Hepatocyte (in vitro differentiated cells): ENCODE results near the gene NUTM2B. TPM values are rescaled to one million over a fixed set of nuclear protein-coding genes. Genes with fewer than 3 reads are reported as not detected.
"Not testable (repeated sequence)": the region's sequence is repeated elsewhere in the genome, so short reads cannot be mapped to it uniquely, and the experiment has no call there.

Experiments used
- DNase-seq: peaks from one replicate; pipeline ENCODE4 v3.0.0-alpha.2; 2016; ENCODE audit warnings: low spot score
- H2AFZ ChIP-seq: fragments of 200-600 bp; sonication (generic); 2 replicates; pipeline ENCODE4 v1.6.0; 2016; ENCODE audit warnings: antibody characterized with exemption, mild to moderate bottlenecking
- H3K27ac ChIP-seq: fragments of 200-600 bp; sonication (generic); 2 replicates; pipeline ENCODE4 v1.5.1; 2016; ENCODE audit warnings: mild to moderate bottlenecking
- H3K27me3 ChIP-seq: fragments of 200-600 bp; sonication (generic); 2 replicates; pipeline ENCODE4 v1.6.1; 2016
- H3K36me3 ChIP-seq: fragments of 200-600 bp; sonication (generic); replicated peaks from 2 replicates; pipeline ENCODE4 v1.5.1; 2016; ENCODE audit warnings: low read depth; ENCODE audit not compliant: insufficient read depth
- H3K4me1 ChIP-seq: fragments of 200-600 bp; sonication (generic); 2 replicates; pipeline ENCODE4 v1.5.1; 2016; ENCODE audit warnings: mild to moderate bottlenecking, moderate library complexity; ENCODE audit not compliant: insufficient read depth
- H3K4me2 ChIP-seq: fragments of 200-600 bp; sonication (generic); 2 replicates; pipeline ENCODE4 v1.6.0; 2016
- H3K4me3 ChIP-seq: fragments of 200-600 bp; sonication (generic); 2 replicates; pipeline ENCODE4 v1.5.1; 2016; ENCODE audit warnings: mild to moderate bottlenecking
- H3K79me2 ChIP-seq: fragments of 200-600 bp; sonication (generic); 2 replicates; pipeline ENCODE4 v1.6.0; 2017; ENCODE audit warnings: mild to moderate bottlenecking
- H3K9me2 ChIP-seq: fragments of 200-600 bp; sonication (generic); replicated peaks from 2 replicates; pipeline ENCODE4 v1.6.0; 2017; ENCODE audit warnings: mild to moderate bottlenecking; ENCODE audit not compliant: insufficient read depth
- H3K9me3 ChIP-seq: fragments of 200-600 bp; sonication (generic); 2 replicates; pipeline ENCODE4 v1.5.1; 2016; ENCODE audit warnings: low read depth, mild to moderate bottlenecking
- H4K20me1 ChIP-seq: fragments of 200-600 bp; sonication (generic); 2 replicates; pipeline ENCODE4 v1.6.0; 2016; ENCODE audit warnings: mild to moderate bottlenecking; ENCODE audit not compliant: insufficient read depth, poor library complexity, severe bottlenecking
- WGBS: methylation state at CpG from one replicate; pipeline ENCODE4 v1.1.6; 2016; ENCODE audit warnings: low lambda C conversion rate; ENCODE audit errors: missing lambda C conversion rate; 5-methylcytosine and 5-hydroxymethylcytosine counted together
- polyA plus RNA-seq: library from polyadenylated mRNA; unstranded; fragments of >200 nt; fragmentation: Nextera tagmentation; extraction: Ambion mirVana; gene quantifications from 2 replicates; pipeline ENCODE4 v1.2.1, GENCODE V29; 2016
- total RNA-seq: library from RNA; depleted of rRNA; stranded (reverse); fragments of >200 nt; gene quantifications from 2 replicates; pipeline ENCODE4 v1.2.3, GENCODE V29; 2014

Gene NUTM2B
- total and polyA plus RNA-seq, 2 experiments from 2014 or later = 0.08 to 1.1 TPM

- not testable (repeated sequence) for DNase-seq, H2AFZ ChIP-seq, H3K4me1 ChIP-seq, H3K9me3 ChIP-seq, H3K4me3 ChIP-seq, H3K36me3 ChIP-seq, H3K27me3 ChIP-seq, H3K27ac ChIP-seq, H4K20me1 ChIP-seq, H3K79me2 ChIP-seq, H3K9me2 ChIP-seq, H3K4me2 ChIP-seq
- 66% methylated on average over 4 of the region's 4 CpGs for WGBS
These were observed 14.0 kb downstream of the NUTM2B start for GRCh38 chr10:79716917-79717579.

GRCh38 chr10:79720000-79720399, 17.0 kb downstream of the NUTM2B start:
- WGBS = 74% methylated on average over 4 of the region's 4 CpGs
- not testable (repeated sequence) for H3K9me2 ChIP-seq, H3K4me1 ChIP-seq, H4K20me1 ChIP-seq, H3K4me3 ChIP-seq, H3K79me2 ChIP-seq, DNase-seq, H3K36me3 ChIP-seq, H3K4me2 ChIP-seq, H3K9me3 ChIP-seq, H3K27ac ChIP-seq, H3K27me3 ChIP-seq, H2AFZ ChIP-seq

- H2AFZ ChIP-seq, H4K20me1 ChIP-seq, H3K79me2 ChIP-seq, H3K9me3 ChIP-seq, H3K4me3 ChIP-seq, DNase-seq, H3K4me1 ChIP-seq, H3K4me2 ChIP-seq, H3K27me3 ChIP-seq, H3K9me2 ChIP-seq, H3K36me3 ChIP-seq, H3K27ac ChIP-seq: not testable (repeated sequence)
- 60% methylated on average over 1 of the region's 1 CpG for WGBS
These were observed 23.6 kb downstream of the NUTM2B start for GRCh38 chr10:79726620-79727019.

GRCh38 chr10:79744844-79745243, 41.8 kb downstream of the NUTM2B start:
- H3K79me2 ChIP-seq, H4K20me1 ChIP-seq, H3K4me3 ChIP-seq, H3K4me2 ChIP-seq, H3K36me3 ChIP-seq, DNase-seq, H3K4me1 ChIP-seq, H3K27ac ChIP-seq, H3K27me3 ChIP-seq, H3K9me3 ChIP-seq, H3K9me2 ChIP-seq, H2AFZ ChIP-seq: not testable (repeated sequence)
- WGBS = 87% methylated on average over 7 of the region's 7 CpGs

- H2AFZ ChIP-seq, H4K20me1 ChIP-seq, H3K9me2 ChIP-seq, H3K27ac ChIP-seq, H3K79me2 ChIP-seq, H3K27me3 ChIP-seq, H3K4me2 ChIP-seq, H3K4me1 ChIP-seq, H3K4me3 ChIP-seq, DNase-seq, H3K9me3 ChIP-seq, H3K36me3 ChIP-seq: not testable (repeated sequence)
- 95% methylated on average over 2 of the region's 2 CpGs for WGBS
These were observed 45.5 kb downstream of the NUTM2B start for GRCh38 chr10:79748510-79748909.

GRCh38 chr10:79753601-79754000, 50.6 kb downstream of the NUTM2B start:
- not testable (repeated sequence) for H4K20me1 ChIP-seq, DNase-seq, H2AFZ ChIP-seq, H3K27ac ChIP-seq, H3K36me3 ChIP-seq, H3K4me2 ChIP-seq, H3K9me2 ChIP-seq, H3K4me3 ChIP-seq, H3K9me3 ChIP-seq, H3K27me3 ChIP-seq, H3K79me2 ChIP-seq, H3K4me1 ChIP-seq

GRCh38 chr10:79758297-79758993, 55.4 kb downstream of the NUTM2B start:
- not testable (repeated sequence) for H3K27ac ChIP-seq, H3K4me2 ChIP-seq, H3K79me2 ChIP-seq, H4K20me1 ChIP-seq, H3K27me3 ChIP-seq, H3K4me1 ChIP-seq, H3K4me3 ChIP-seq, H3K9me3 ChIP-seq, H3K36me3 ChIP-seq, H2AFZ ChIP-seq, H3K9me2 ChIP-seq
- 51% methylated on average over 2 of the region's 3 CpGs for WGBS
- DNase-seq = peak; percentile 2

Other genes starting within 250 kb of the NUTM2B start
- 0.27 and 0.44 TPM in 2 replicates for gene EIF5AL1, start 190.7 kb upstream of the NUTM2B start, total RNA-seq
- 1.5 and 1.6 TPM in 2 replicates for gene EIF5AL1, start 190.7 kb upstream of the NUTM2B start, polyA plus RNA-seq
- 0.28 TPM in 1 of 2 replicates, not detected in the other for gene SFTPA2, start 142.8 kb upstream of the NUTM2B start, total RNA-seq
- not detected in 2 replicates for gene SFTPA2, start 142.8 kb upstream of the NUTM2B start, polyA plus RNA-seq
- not detected in 2 replicates for gene SFTPA1, start 92.3 kb upstream of the NUTM2B start, total RNA-seq
- not detected in 2 replicates for gene SFTPA1, start 92.3 kb upstream of the NUTM2B start, polyA plus RNA-seq
- gene NUTM2E, start 123.5 kb downstream of the NUTM2B start, total RNA-seq = 0.37 TPM in 1 of 2 replicates, not detected in the other
- gene NUTM2E, start 123.5 kb downstream of the NUTM2B start, polyA plus RNA-seq = 0.06 and 0.13 TPM in 2 replicates
- gene SFTPD, start 245.9 kb downstream of the NUTM2B start, total RNA-seq = 38.3 and 55.5 TPM in 2 replicates
- gene SFTPD, start 245.9 kb downstream of the NUTM2B start, polyA plus RNA-seq = 207 and 233 TPM in 2 replicates